ENCODE measurements around the gene LAMTOR3.
"Not testable (repeated sequence)": the region's sequence is repeated elsewhere in the genome, so short reads cannot be mapped to it uniquely, and the experiment has no call there.

LAMTOR3 gene

GRCh38 chr4:99845179-99845578 lies 49.0 kb downstream of the LAMTOR3 start:
- Histone ChIP-seq H3K4me1 (ENCODE audit: control insufficient read depth, low read depth, low read length) (no peaks in the 10 kb centered on the region), H3K27me3 (ENCODE audit: control insufficient read depth, insufficient read depth, low read length) (no peaks in the 10 kb centered on the region), H3K4me3 (ENCODE audit: low read length) (no peak overlapping the region), H3K36me3 (ENCODE audit: control insufficient read depth, low read depth, low read length) (no peaks in the 10 kb centered on the region), H3K9me3 (ENCODE audit: control insufficient read depth, low read depth, low read length) (no peaks in the 10 kb centered on the region), H3K27ac (ENCODE audit: low read length) (no peak overlapping the region), H3K9ac (ENCODE audit: low read length) (no peak overlapping the region)

- Histone ChIP-seq H3K27ac (ENCODE audit: low read length) (no peak overlapping the region), H3K4me3 (ENCODE audit: low read length) (no peak overlapping the region), H3K9me3 (ENCODE audit: control insufficient read depth, low read depth, low read length) (no peaks in the 10 kb centered on the region), H3K4me1 (ENCODE audit: control insufficient read depth, low read depth, low read length) (no peaks in the 10 kb centered on the region), H3K27me3 (ENCODE audit: control insufficient read depth, insufficient read depth, low read length) (no peaks in the 10 kb centered on the region), H3K9ac (ENCODE audit: low read length) (no peak overlapping the region), H3K36me3 (ENCODE audit: control insufficient read depth, low read depth, low read length) (no peaks in the 10 kb centered on the region)
These were observed 50.2 kb downstream of the LAMTOR3 start for GRCh38 chr4:99844048-99844447.

- H3K27me3 ChIP-seq (ENCODE audit: control insufficient read depth, insufficient read depth, low read length) = no peaks in the 10 kb centered on the region
- no peaks in the 10 kb centered on the region for H3K9me3 ChIP-seq (ENCODE audit: control insufficient read depth, low read depth, low read length)
- H3K4me3 ChIP-seq (ENCODE audit: low read length) = no peak overlapping the region
- H3K36me3 ChIP-seq (ENCODE audit: control insufficient read depth, low read depth, low read length) = no peaks in the 10 kb centered on the region
- H3K9ac ChIP-seq (ENCODE audit: low read length) = no peak overlapping the region
- H3K4me1 ChIP-seq (ENCODE audit: control insufficient read depth, low read depth, low read length) = no peaks in the 10 kb centered on the region
- no peak overlapping the region for H3K27ac ChIP-seq (ENCODE audit: low read length)
These were observed 50.8 kb downstream of the LAMTOR3 start for GRCh38 chr4:99843413-99843812.

- Histone ChIP-seq H3K36me3 (ENCODE audit: control insufficient read depth, low read depth, low read length) (no peaks in the 10 kb centered on the region), H3K9me3 (ENCODE audit: control insufficient read depth, low read depth, low read length) (no peaks in the 10 kb centered on the region), H3K4me1 (ENCODE audit: control insufficient read depth, low read depth, low read length) (no peaks in the 10 kb centered on the region), H3K27ac (ENCODE audit: low read length) (no peak overlapping the region), H3K4me3 (ENCODE audit: low read length) (no peak overlapping the region), H3K9ac (ENCODE audit: low read length) (no peak overlapping the region), H3K27me3 (ENCODE audit: control insufficient read depth, insufficient read depth, low read length) (no peaks in the 10 kb centered on the region)
These were observed 53.1 kb downstream of the LAMTOR3 start for GRCh38 chr4:99841129-99841528.

GRCh38 chr4:99838927-99839326 lies 55.3 kb downstream of the LAMTOR3 start:
- Histone ChIP-seq H3K4me1 (ENCODE audit: control insufficient read depth, low read depth, low read length) (no peaks in the 10 kb centered on the region), H3K9ac (ENCODE audit: low read length) (no peak overlapping the region), H3K27ac (ENCODE audit: low read length) (no peak overlapping the region), H3K9me3 (ENCODE audit: control insufficient read depth, low read depth, low read length) (no peaks in the 10 kb centered on the region), H3K4me3 (ENCODE audit: low read length) (no peak overlapping the region), H3K27me3 (ENCODE audit: control insufficient read depth, insufficient read depth, low read length) (no peaks in the 10 kb centered on the region), H3K36me3 (ENCODE audit: control insufficient read depth, low read depth, low read length) (no peaks in the 10 kb centered on the region)

GRCh38 chr4:99835942-99836341 lies 58.3 kb downstream of the LAMTOR3 start:
- no peaks in the 10 kb centered on the region for H3K27me3 ChIP-seq (ENCODE audit: control insufficient read depth, insufficient read depth, low read length)
- no peaks in the 10 kb centered on the region for H3K4me1 ChIP-seq (ENCODE audit: control insufficient read depth, low read depth, low read length)
- no peaks in the 10 kb centered on the region for H3K36me3 ChIP-seq (ENCODE audit: control insufficient read depth, low read depth, low read length)
- no peaks in the 10 kb centered on the region for H3K9me3 ChIP-seq (ENCODE audit: control insufficient read depth, low read depth, low read length)
- no peak overlapping the region for H3K4me3 ChIP-seq (ENCODE audit: low read length)
- H3K9ac ChIP-seq (ENCODE audit: low read length) = no peak overlapping the region
- H3K27ac ChIP-seq (ENCODE audit: low read length) = no peak overlapping the region

GRCh38 chr4:99834569-99834968 lies 59.7 kb downstream of the LAMTOR3 start:
- Histone ChIP-seq H3K4me1 (ENCODE audit: control insufficient read depth, low read depth, low read length) (no peaks in the 10 kb centered on the region), H3K36me3 (ENCODE audit: control insufficient read depth, low read depth, low read length) (no peaks in the 10 kb centered on the region), H3K27me3 (ENCODE audit: control insufficient read depth, insufficient read depth, low read length) (no peaks in the 10 kb centered on the region), H3K9ac (ENCODE audit: low read length) (no peak overlapping the region), H3K4me3 (ENCODE audit: low read length) (no peak overlapping the region), H3K9me3 (ENCODE audit: control insufficient read depth, low read depth, low read length) (no peaks in the 10 kb centered on the region), H3K27ac (ENCODE audit: low read length) (no peak overlapping the region)

GRCh38 chr4:99833756-99834155 lies 60.5 kb downstream of the LAMTOR3 start:
- Histone ChIP-seq H3K36me3 (ENCODE audit: control insufficient read depth, low read depth, low read length) (no peaks in the 10 kb centered on the region), H3K9ac (ENCODE audit: low read length) (no peak overlapping the region), H3K4me1 (ENCODE audit: control insufficient read depth, low read depth, low read length) (no peaks in the 10 kb centered on the region), H3K27me3 (ENCODE audit: control insufficient read depth, insufficient read depth, low read length) (no peaks in the 10 kb centered on the region), H3K4me3 (ENCODE audit: low read length) (no peak overlapping the region), H3K27ac (ENCODE audit: low read length) (no peak overlapping the region), H3K9me3 (ENCODE audit: control insufficient read depth, low read depth, low read length) (no peaks in the 10 kb centered on the region)

- no peak overlapping the region for H3K9ac ChIP-seq (ENCODE audit: low read length)
- H3K4me3 ChIP-seq (ENCODE audit: low read length) = no peak overlapping the region
These were observed 61.5 kb downstream of the LAMTOR3 start for GRCh38 chr4:99832758-99833157.

GRCh38 chr4:99832321-99832720 lies 61.9 kb downstream of the LAMTOR3 start:
- no peak overlapping the region for H3K4me3 ChIP-seq (ENCODE audit: low read length)
- no peaks in the 10 kb centered on the region for H3K9me3 ChIP-seq (ENCODE audit: control insufficient read depth, low read depth, low read length)
- H3K36me3 ChIP-seq (ENCODE audit: control insufficient read depth, low read depth, low read length) = no peaks in the 10 kb centered on the region

More at GRCh38 chr4:99832758-99833157, 61.5 kb downstream of the LAMTOR3 start:
- Histone ChIP-seq H3K27me3 (ENCODE audit: control insufficient read depth, insufficient read depth, low read length) (no peaks in the 10 kb centered on the region), H3K4me1 (ENCODE audit: control insufficient read depth, low read depth, low read length) (no peaks in the 10 kb centered on the region), H3K27ac (ENCODE audit: low read length) (no peak overlapping the region), H3K9me3 (ENCODE audit: control insufficient read depth, low read depth, low read length) (no peaks in the 10 kb centered on the region), H3K36me3 (ENCODE audit: control insufficient read depth, low read depth, low read length) (no peaks in the 10 kb centered on the region)

GRCh38 chr4:99830051-99830450 lies 64.2 kb downstream of the LAMTOR3 start:
- not testable (repeated sequence) for H3K9me3 ChIP-seq (ENCODE audit: control insufficient read depth, low read depth, low read length); H3K4me3 ChIP-seq (ENCODE audit: low read length); H3K27ac ChIP-seq (ENCODE audit: low read length); H3K27me3 ChIP-seq (ENCODE audit: control insufficient read depth, insufficient read depth, low read length); H3K4me1 ChIP-seq (ENCODE audit: control insufficient read depth, low read depth, low read length); H3K36me3 ChIP-seq (ENCODE audit: control insufficient read depth, low read depth, low read length); H3K9ac ChIP-seq (ENCODE audit: low read length)

More at GRCh38 chr4:99832321-99832720, 61.9 kb downstream of the LAMTOR3 start:
- no peaks in the 10 kb centered on the region for H3K4me1 ChIP-seq (ENCODE audit: control insufficient read depth, low read depth, low read length)
- H3K27me3 ChIP-seq (ENCODE audit: control insufficient read depth, insufficient read depth, low read length) = no peaks in the 10 kb centered on the region
- no peak overlapping the region for H3K27ac ChIP-seq (ENCODE audit: low read length)
- H3K9ac ChIP-seq (ENCODE audit: low read length) = no peak overlapping the region

GRCh38 chr4:99828477-99828876 lies 65.8 kb downstream of the LAMTOR3 start:
- no peaks in the 10 kb centered on the region for H3K27me3 ChIP-seq (ENCODE audit: control insufficient read depth, insufficient read depth, low read length)
- no peak overlapping the region for H3K27ac ChIP-seq (ENCODE audit: low read length)
- H3K4me3 ChIP-seq (ENCODE audit: low read length) = no peak overlapping the region
- H3K9me3 ChIP-seq (ENCODE audit: control insufficient read depth, low read depth, low read length) = no peaks in the 10 kb centered on the region
- H3K4me1 ChIP-seq (ENCODE audit: control insufficient read depth, low read depth, low read length) = no peaks in the 10 kb centered on the region
- no peaks in the 10 kb centered on the region for H3K36me3 ChIP-seq (ENCODE audit: control insufficient read depth, low read depth, low read length)
- H3K9ac ChIP-seq (ENCODE audit: low read length) = no peak overlapping the region
